ENCODE measurements around the gene HOXA7.

DNA sequence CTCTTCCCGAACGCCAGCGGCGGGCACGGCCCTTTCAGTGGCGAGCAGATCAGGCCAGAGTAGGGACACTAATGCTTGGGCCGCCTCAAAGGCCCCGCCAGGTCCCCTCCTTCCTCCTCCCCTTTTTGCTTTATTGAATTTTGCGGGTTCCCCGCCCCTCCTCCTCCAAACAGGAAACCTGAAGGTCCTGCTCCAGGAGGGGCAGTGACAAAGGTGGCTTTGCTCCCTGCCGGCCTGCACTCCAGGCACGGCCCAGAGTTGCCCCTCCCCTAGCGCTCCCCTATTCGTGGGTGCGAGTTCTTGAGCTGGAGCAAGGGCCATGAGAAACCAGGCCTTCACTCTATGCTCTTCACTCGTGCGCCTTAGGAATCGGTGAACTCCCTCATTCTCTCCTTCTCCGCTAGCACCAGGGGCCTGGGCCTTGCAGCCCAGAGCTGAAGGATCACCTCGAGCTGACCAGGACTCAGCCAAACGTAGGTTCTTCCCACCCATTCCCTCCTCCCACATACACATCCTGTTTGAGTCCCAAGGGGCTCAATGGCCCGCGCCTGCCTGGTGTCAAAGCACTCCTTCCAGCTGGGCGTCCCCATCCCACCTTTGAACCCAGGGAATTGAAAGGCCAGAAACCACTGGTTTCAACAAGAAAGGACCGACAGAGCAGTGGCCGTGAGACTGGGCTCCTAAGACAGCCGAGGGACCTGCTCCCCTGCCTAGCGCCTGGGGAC, 8.3 kb downstream of the HOXA7 start:
- TF ChIP-seq, protein P1, sequence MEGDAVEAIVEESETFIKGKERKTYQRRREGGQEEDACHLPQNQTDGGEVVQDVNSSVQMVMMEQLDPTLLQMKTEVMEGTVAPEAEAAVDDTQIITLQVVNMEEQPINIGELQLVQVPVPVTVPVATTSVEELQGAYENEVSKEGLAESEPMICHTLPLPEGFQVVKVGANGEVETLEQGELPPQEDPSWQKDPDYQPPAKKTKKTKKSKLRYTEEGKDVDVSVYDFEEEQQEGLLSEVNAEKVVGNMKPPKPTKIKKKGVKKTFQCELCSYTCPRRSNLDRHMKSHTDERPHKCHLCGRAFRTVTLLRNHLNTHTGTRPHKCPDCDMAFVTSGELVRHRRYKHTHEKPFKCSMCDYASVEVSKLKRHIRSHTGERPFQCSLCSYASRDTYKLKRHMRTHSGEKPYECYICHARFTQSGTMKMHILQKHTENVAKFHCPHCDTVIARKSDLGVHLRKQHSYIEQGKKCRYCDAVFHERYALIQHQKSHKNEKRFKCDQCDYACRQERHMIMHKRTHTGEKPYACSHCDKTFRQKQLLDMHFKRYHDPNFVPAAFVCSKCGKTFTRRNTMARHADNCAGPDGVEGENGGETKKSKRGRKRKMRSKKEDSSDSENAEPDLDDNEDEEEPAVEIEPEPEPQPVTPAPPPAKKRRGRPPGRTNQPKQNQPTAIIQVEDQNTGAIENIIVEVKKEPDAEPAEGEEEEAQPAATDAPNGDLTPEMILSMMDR (IDR thresholded peaks at IDR 0.05) = no peak
- peak; percentile 20 to 25 for TF ChIP-seq POLR2A (IDR thresholded peaks at IDR 0.05)
